Immature natural killer cell (primary cell): ENCODE measurements around the gene VPS37D. TPM values are rescaled to one million over a fixed set of nuclear protein-coding genes. Genes with fewer than 3 reads are reported as not detected.
A peak's percentile ranks its signal among the peaks of the same experiment; 100 is the strongest.

Experiments
- DNase-seq, 3 donors: peaks; one replicate each; pipeline ENCODE4 v3.0.0; 2022; ENCODE audit warnings: mixed read lengths in 1 of 3
- H3K27ac Mint-ChIP-seq, 6 donors: one replicate each; pipeline ENCODE4 v1.8.0; 2020; ENCODE audit warnings: mixed read lengths in 6 of 6, mild to moderate bottlenecking in 5 of 6, inconsistent platforms in 4 of 6, moderate library complexity in 3 of 6
- H3K27me3 Mint-ChIP-seq, 3 donors: one replicate each; pipeline ENCODE4 v1.8.0; 2020 to 2021; ENCODE audit warnings: low read depth in 3 of 3, mild to moderate bottlenecking in 3 of 3, mixed read lengths in 3 of 3, moderate library complexity in 3 of 3, inconsistent platforms in 1 of 3
- H3K36me3 Mint-ChIP-seq, 3 donors: one replicate each; pipeline ENCODE4 v1.8.0; 2020; ENCODE audit warnings: mixed read lengths in 3 of 3, inconsistent platforms in 2 of 3, mild to moderate bottlenecking in 2 of 3
- H3K4me1 Mint-ChIP-seq, 2 donors: one replicate each; pipeline ENCODE4 v1.8.0; 2020; ENCODE audit warnings: inconsistent platforms in 2 of 2, mild to moderate bottlenecking in 2 of 2, mixed read lengths in 2 of 2, moderate library complexity in 1 of 2
- H3K4me3 Mint-ChIP-seq, 5 donors: one replicate each; pipeline ENCODE4 v1.8.0; 2020; ENCODE audit warnings: mild to moderate bottlenecking in 5 of 5, mixed read lengths in 5 of 5, inconsistent platforms in 3 of 5, moderate library complexity in 3 of 5
- H3K9me3 Mint-ChIP-seq, 6 donors: one replicate each; pipeline ENCODE4 v1.8.0; 2020; ENCODE audit warnings: mild to moderate bottlenecking in 6 of 6, mixed read lengths in 6 of 6, inconsistent platforms in 4 of 6, moderate library complexity in 3 of 6
- polyA plus RNA-seq, 3 donors: library from polyadenylated mRNA; unstranded; fragments of 300-500 nt; fragmentation: Illumina TruSeq; gene quantifications; one replicate each; pipeline ENCODE4 v1.2.3, GENCODE V29; 2021

VPS37D gene
- polyA plus RNA-seq, 3 donors from 2014 or later: 0.39 TPM; not detected in 2

- H3K9me3 Mint-ChIP-seq: no peaks in the 10 kb centered on the region
- H3K27me3 Mint-ChIP-seq: peaks cover 0 to 4% (median 0%) of the 10 kb centered on the region in 3 donors
- H3K36me3 Mint-ChIP-seq: peaks cover 7 to 34% (median 10%) of the 10 kb centered on the region in 3 donors
- no peak overlapping the region for H3K27ac Mint-ChIP-seq
- DNase-seq: no peak
- H3K4me3 Mint-ChIP-seq: no peak overlapping the region
- H3K4me1 Mint-ChIP-seq: no peaks in the 10 kb centered on the region
These were observed 33.0 kb downstream of the VPS37D start for GRCh38 chr7:73700581-73701134.

DNA sequence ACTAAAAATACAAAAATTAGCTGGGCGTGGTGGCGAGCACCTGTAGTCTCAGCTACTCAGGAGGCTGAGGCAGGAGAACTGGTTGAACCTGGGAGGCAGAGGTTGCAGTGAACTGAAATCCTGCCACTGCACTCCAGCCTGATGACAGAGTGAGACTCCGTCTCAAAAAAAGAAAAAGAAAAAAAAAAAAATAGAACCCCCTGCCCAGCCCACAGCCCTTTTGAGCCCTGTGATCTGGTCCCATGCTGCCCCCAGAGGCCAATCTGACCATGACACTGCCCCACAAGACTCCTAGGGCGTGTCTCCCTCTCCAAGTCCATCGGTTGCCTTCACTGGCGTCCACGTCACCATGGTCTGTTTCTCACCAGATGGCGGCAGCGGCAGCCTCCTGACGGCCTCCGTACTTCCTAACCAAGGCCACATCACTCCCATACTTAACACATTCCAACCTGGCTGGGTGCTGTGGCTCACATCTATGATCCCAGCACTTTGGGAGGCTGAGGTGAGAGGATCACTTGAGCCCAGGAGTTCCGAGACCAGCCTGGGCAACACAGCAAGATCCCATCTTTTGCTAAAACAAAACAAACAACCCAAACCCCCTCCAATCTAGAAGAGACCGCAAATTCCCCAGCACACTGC lies 33.8 kb downstream of the VPS37D start:
- Mint-ChIP-seq H3K4me1 (no peaks in the 10 kb centered on the region), H3K27ac (peak overlapping the region in 4 of 6 donors; percentile 4 to 49 (median 38)), H3K27me3 (peaks cover 0 to 4% (median 0%) of the 10 kb centered on the region in 3 donors), H3K4me3 (no peak overlapping the region), H3K36me3 (peaks cover 5 to 28% (median 7%) of the 10 kb centered on the region in 3 donors), H3K9me3 (no peaks in the 10 kb centered on the region)
- no peak for DNase-seq

DNA sequence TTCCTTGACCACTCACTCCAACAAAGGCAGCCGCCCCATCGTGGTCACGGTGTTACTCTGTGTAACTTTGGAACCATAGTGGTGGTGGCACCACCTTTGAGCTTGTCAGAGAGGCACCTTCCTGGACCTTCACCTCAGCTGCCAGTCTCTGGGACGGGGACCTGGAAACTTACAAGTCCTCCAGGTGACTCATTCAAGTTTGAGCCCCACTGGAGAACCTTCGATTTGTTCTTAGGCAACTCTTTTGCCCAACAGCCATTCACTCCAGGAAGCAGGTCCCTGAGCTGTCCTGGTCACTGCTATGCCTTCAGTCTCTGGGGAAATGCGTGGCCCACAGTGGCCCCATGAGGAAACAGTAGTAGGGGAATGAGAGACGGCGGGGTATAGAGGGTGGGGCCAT lies 34.6 kb downstream of the VPS37D start:
- Mint-ChIP-seq H3K4me3 (no peak overlapping the region), H3K9me3 (no peaks in the 10 kb centered on the region), H3K27me3 (peaks cover 0 to 4% (median 0%) of the 10 kb centered on the region in 3 donors)

DNA sequence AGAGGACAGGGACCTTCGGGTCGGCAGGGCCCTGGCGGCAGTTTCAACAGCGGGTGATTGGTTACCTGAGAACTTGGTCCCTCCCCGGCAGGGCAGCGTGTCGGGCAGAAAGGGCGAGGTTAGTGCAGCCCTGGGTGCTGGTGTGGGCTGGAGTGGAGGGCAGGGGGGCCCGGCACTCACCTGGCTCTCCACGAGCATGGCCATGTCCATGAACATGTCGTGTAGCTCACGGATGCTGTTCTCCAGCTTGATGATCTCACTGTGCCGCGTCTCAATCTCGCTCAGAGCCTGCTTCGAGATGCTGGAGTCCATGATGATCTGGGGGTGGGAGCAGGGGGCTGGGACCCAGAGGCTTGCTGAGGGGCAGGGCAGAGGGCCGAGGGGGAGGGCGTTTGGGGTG lies 35.0 kb downstream of the VPS37D start:
- Mint-ChIP-seq H3K4me3 (no peak overlapping the region), H3K27ac (no peak overlapping the region), H3K9me3 (no peaks in the 10 kb centered on the region), H3K27me3 (peaks cover 0 to 4% (median 0%) of the 10 kb centered on the region in 3 donors), H3K4me1 (no peaks in the 10 kb centered on the region), H3K36me3 (peaks cover 5 to 17% (median 7%) of the 10 kb centered on the region in 3 donors)
- no peak for DNase-seq

More for the DNA sequence above, 34.6 kb downstream of the VPS37D start:
- no peaks in the 10 kb centered on the region for H3K4me1 Mint-ChIP-seq
- peak overlapping the region in 2 of 6 donors; percentile 24 to 32 for H3K27ac Mint-ChIP-seq
- DNase-seq: no peak
- H3K36me3 Mint-ChIP-seq: peaks cover 5 to 21% (median 7%) of the 10 kb centered on the region in 3 donors

GRCh38 chr7:73703225-73703624 lies 35.6 kb downstream of the VPS37D start:
- Mint-ChIP-seq H3K27me3 (peaks cover 0 to 4% (median 0%) of the 10 kb centered on the region in 3 donors), H3K27ac (no peak overlapping the region), H3K9me3 (no peaks in the 10 kb centered on the region), H3K4me1 (no peaks in the 10 kb centered on the region), H3K4me3 (peak overlapping the region in 1 of 5 donors; percentile 33), H3K36me3 (peaks cover 5 to 16% (median 7%) of the 10 kb centered on the region in 3 donors)
- no peak for DNase-seq

- Mint-ChIP-seq H3K27me3 (peaks cover 0 to 4% (median 0%) of the 10 kb centered on the region in 3 donors), H3K9me3 (no peaks in the 10 kb centered on the region), H3K27ac (no peak overlapping the region), H3K36me3 (peaks cover 3 to 10% (median 5%) of the 10 kb centered on the region in 3 donors), H3K4me3 (peak overlapping the region in 1 of 5 donors; percentile 33), H3K4me1 (no peaks in the 10 kb centered on the region)
- no peak for DNase-seq
These were observed 36.4 kb downstream of the VPS37D start for GRCh38 chr7:73703757-73704639.

GRCh38 chr7:73704640-73705550 lies 37.3 kb downstream of the VPS37D start:
- Mint-ChIP-seq H3K27ac (no peak overlapping the region), H3K27me3 (peaks cover 0 to 5% (median 0%) of the 10 kb centered on the region in 3 donors), H3K4me1 (no peaks in the 10 kb centered on the region), H3K4me3 (no peak overlapping the region), H3K36me3 (peaks cover 3 to 10% (median 5%) of the 10 kb centered on the region in 3 donors), H3K9me3 (no peaks in the 10 kb centered on the region)
- no peak for DNase-seq

DNA sequence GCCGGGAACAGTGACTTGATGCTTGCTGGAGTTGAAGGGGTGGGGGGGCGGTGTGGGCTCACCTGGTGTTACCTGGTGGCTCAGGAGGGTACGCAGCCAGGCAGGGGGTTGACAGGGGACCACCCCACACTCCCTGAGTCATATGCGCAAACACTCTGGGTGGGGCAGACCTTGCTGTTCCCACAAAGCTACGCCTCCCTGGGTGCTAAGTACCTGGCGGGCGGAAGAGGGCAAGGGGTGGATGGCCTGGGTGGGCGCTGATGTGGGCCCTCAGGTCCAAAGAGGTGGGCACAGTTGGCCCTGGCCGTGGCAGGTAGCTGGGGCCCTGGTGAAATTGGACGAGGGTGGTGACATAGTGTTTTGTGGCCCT lies 37.9 kb downstream of the VPS37D start:
- Mint-ChIP-seq H3K9me3 (no peaks in the 10 kb centered on the region), H3K4me1 (no peaks in the 10 kb centered on the region), H3K36me3 (peaks cover 3 to 10% (median 5%) of the 10 kb centered on the region in 3 donors), H3K27me3 (peaks cover 0 to 5% (median 0%) of the 10 kb centered on the region in 3 donors), H3K27ac (no peak overlapping the region), H3K4me3 (no peak overlapping the region)
- DNase-seq: no peak

DNA sequence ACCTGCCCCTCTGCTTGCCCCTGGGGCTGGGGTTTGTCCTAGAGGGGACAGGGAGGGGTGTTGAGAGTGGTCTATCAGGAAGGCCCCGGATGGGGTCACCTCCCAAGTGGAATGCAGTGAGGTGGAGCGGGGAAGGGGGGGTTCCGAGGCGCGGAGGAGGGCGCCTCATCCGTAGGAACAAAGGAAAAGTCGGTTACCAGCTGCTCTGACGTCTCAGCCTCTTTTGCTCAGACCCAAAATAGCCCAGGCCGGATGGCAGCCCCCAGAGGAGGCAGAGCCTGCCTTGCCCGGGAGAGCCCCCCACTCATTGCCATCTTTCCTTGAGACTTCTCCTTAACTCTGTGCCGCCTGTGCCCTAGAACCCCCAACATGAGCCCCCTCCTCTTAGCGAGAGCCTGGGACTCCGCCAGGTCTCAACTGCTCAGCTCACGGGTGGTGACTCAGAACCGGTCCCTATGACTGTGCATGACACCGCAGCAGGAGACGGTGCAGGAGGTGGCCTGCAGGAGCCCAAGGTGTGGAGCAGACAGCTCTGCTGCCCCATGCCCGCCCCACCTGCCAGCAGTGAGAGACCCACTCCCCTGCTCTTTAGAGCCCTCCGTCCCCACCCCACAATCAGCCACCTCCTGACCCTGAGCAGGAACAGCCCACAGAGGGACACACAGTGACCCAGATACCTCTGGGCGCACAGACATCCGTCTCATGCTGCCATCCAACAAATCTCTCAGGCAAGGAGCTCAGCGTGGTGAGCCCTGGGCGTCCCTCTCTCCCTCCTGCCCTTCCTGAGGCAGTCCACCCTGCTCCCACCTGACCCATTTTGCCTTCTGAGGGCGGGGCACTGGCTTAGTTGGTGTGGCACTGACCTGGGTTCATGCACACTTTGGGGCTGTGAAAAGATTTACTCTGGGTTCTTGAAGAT lies 38.8 kb downstream of the VPS37D start:
- Mint-ChIP-seq H3K9me3 (no peaks in the 10 kb centered on the region), H3K36me3 (peaks cover 3 to 10% (median 5%) of the 10 kb centered on the region in 3 donors), H3K4me3 (no peak overlapping the region), H3K4me1 (no peaks in the 10 kb centered on the region), H3K27ac (no peak overlapping the region), H3K27me3 (peaks cover 0 to 4% (median 0%) of the 10 kb centered on the region in 3 donors)
- no peak for DNase-seq

- H3K4me3 Mint-ChIP-seq: no peak overlapping the region
- no peaks in the 10 kb centered on the region for H3K4me1 Mint-ChIP-seq
- no peak for DNase-seq
- H3K27me3 Mint-ChIP-seq: peaks cover 0 to 4% (median 0%) of the 10 kb centered on the region in 3 donors
- no peaks in the 10 kb centered on the region for H3K9me3 Mint-ChIP-seq
- peaks cover 0 to 3% (median 0%) of the 10 kb centered on the region in 3 donors for H3K36me3 Mint-ChIP-seq
- H3K27ac Mint-ChIP-seq: no peak overlapping the region
These were observed 39.5 kb downstream of the VPS37D start for GRCh38 chr7:73707045-73707631.

DNA sequence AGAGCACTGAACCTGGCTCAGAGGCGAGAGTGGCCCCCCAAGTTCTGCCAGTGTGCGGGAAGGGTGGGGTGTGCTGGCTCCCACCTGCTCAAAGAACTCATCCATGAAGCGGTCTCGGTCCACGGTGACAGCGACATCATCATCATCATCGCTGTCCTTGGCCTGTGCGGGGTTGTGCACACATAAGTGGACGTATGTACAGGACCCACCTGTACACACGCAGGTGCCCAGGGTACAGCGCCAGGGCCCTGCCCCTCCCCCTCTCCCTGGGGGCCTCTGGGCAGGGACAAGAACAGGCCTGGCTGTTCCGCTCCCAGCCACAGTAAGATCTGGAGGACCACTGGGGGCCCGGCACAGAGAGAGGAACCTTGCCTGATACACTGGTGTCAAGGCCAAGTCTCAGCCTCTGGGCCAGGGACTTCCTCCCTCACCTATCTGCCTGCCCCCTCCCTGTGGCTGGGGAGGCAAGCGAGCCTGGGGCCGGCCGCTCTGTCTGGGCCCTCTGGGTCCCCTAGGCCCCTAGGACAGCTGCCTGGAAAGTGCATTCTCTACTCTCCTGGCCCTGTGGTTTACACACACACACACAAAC lies 41.4 kb downstream of the VPS37D start:
- peaks cover 0 to 2% (median 0%) of the 10 kb centered on the region in 3 donors for H3K27me3 Mint-ChIP-seq
- H3K36me3 Mint-ChIP-seq: no peaks in the 10 kb centered on the region
- H3K4me1 Mint-ChIP-seq: peaks cover 2 to 6% of the 10 kb centered on the region in 2 donors
- DNase-seq: no peak
- no peak overlapping the region for H3K27ac Mint-ChIP-seq
- H3K4me3 Mint-ChIP-seq: no peak overlapping the region
- H3K9me3 Mint-ChIP-seq: no peaks in the 10 kb centered on the region

- H3K9me3 Mint-ChIP-seq: no peaks in the 10 kb centered on the region
- DNase-seq: no peak
- H3K27ac Mint-ChIP-seq: no peak overlapping the region
- H3K36me3 Mint-ChIP-seq: peaks cover 0 to 4% (median 0%) of the 10 kb centered on the region in 3 donors
- H3K4me1 Mint-ChIP-seq: peaks cover 14 to 20% of the 10 kb centered on the region in 2 donors
- no peak overlapping the region for H3K4me3 Mint-ChIP-seq
- peaks cover 0 to 2% (median under 1%) of the 10 kb centered on the region in 3 donors for H3K27me3 Mint-ChIP-seq
These were observed 45.1 kb downstream of the VPS37D start for GRCh38 chr7:73712773-73713172.
